Loucy (cell line): ENCODE results near the gene KATNB1.

Experiments used
- H2AFZ ChIP-seq: fragments of 200-600 bp; sonication (generic); 2 replicates; pipeline ENCODE4 v1.6.0; 2016; ENCODE audit warnings: antibody characterized with exemption, mild to moderate bottlenecking, low read length, moderate library complexity
- H3F3A ChIP-seq: fragments of 200-600 bp; 2 replicates; pipeline ENCODE4 v1.6.0; 2016; ENCODE audit warnings: antibody characterized with exemption, low read depth, mild to moderate bottlenecking
- H3K27me3 ChIP-seq: fragments of 200-600 bp; sonication (generic); 2 replicates; pipeline ENCODE4 v1.6.1; 2014; ENCODE audit warnings: low read length, mild to moderate bottlenecking; ENCODE audit not compliant: insufficient read depth, poor library complexity, severe bottlenecking
- H3K36me3 ChIP-seq: fragments of 200-600 bp; sonication (generic); 2 replicates; pipeline ENCODE4 v1.6.1; 2016; ENCODE audit warnings: low read length; ENCODE audit not compliant: insufficient read depth
- H3K4me1 ChIP-seq: fragments of 200-600 bp; sonication (generic); 2 replicates; pipeline ENCODE4 v1.5.1; 2014; ENCODE audit warnings: low read length, mild to moderate bottlenecking; ENCODE audit not compliant: insufficient read depth, poor library complexity, severe bottlenecking
- H3K4me2 ChIP-seq: fragments of 200-600 bp; sonication (generic); 2 replicates; pipeline ENCODE4 v1.6.0; 2014; ENCODE audit warnings: antibody characterized with exemption, low read length, low read depth, mild to moderate bottlenecking; ENCODE audit not compliant: poor library complexity, severe bottlenecking
- H3K4me3 ChIP-seq: fragments of 200-600 bp; sonication (generic); 2 replicates; pipeline ENCODE4 v1.5.1; 2014; ENCODE audit warnings: low read length, mild to moderate bottlenecking, mixed read lengths; ENCODE audit not compliant: poor library complexity, severe bottlenecking
- H3K79me2 ChIP-seq: fragments of 200-600 bp; sonication (generic); 2 replicates; pipeline ENCODE4 v1.6.1; 2014; ENCODE audit warnings: low read length; ENCODE audit not compliant: insufficient read depth
- H3K9ac ChIP-seq: fragments of 200-600 bp; sonication (generic); 2 replicates; pipeline ENCODE4 v1.6.0; 2014; ENCODE audit warnings: mild to moderate bottlenecking, low read depth, low read length, moderate library complexity; ENCODE audit not compliant: poor library complexity, severe bottlenecking
- H3K9me2 ChIP-seq: fragments of 200-600 bp; sonication (generic); replicated peaks from 2 replicates; pipeline ENCODE4 v1.6.1; 2016; ENCODE audit warnings: low read depth, low read length, mixed read lengths
- H3K9me3 ChIP-seq: fragments of 200-600 bp; sonication (generic); 2 replicates; pipeline ENCODE4 v1.6.1; 2014; ENCODE audit warnings: mild to moderate bottlenecking, antibody characterized with exemption, low read length, low read depth; ENCODE audit not compliant: insufficient read depth
- H4K20me1 ChIP-seq: fragments of 200-600 bp; sonication (generic); 2 replicates; pipeline ENCODE4 v1.6.0; 2014; ENCODE audit warnings: antibody characterized with exemption, low read length, mild to moderate bottlenecking; ENCODE audit not compliant: insufficient read depth, poor library complexity, severe bottlenecking
- CTCF ChIP-seq: fragments of 200-600 bp; sonication (generic); conservative IDR thresholded peaks from 2 replicates; pipeline ENCODE4 v1.5.1; 2014; ENCODE audit warnings: mild to moderate bottlenecking, antibody characterized with exemption, low read length
- EZH2phosphoT487 ChIP-seq: fragments of 200-600 bp; IDR thresholded peaks from 2 replicates; pipeline ENCODE4 v1.6.1; 2018; ENCODE audit warnings: antibody characterized with exemption, mild to moderate bottlenecking, moderate library complexity, borderline replicate concordance

KATNB1 gene

GRCh38 chr16:57749856-57750452 is 14.4 kb downstream of the KATNB1 start:
- Histone ChIP-seq H3K27me3 (no peaks in the 10 kb centered on the region), H3K9me2 (no peaks in the 10 kb centered on the region), H3K9ac (no peak overlapping the region), H3F3A (no peaks in the 10 kb centered on the region), H3K36me3 (peaks cover 17% of the 10 kb centered on the region; the same call in 1 of the 2 replicates), H3K9me3 (no peaks in the 10 kb centered on the region), H3K4me3 (no peak overlapping the region), H3K4me1 (no peaks in the 10 kb centered on the region), H4K20me1 (no peaks in the 10 kb centered on the region), H3K79me2 (no peaks in the 10 kb centered on the region), H2AFZ (no peak overlapping the region), H3K4me2 (no peak overlapping the region)
- TF ChIP-seq EZH2phosphoT487 (no peak), CTCF (no peak)

DNA sequence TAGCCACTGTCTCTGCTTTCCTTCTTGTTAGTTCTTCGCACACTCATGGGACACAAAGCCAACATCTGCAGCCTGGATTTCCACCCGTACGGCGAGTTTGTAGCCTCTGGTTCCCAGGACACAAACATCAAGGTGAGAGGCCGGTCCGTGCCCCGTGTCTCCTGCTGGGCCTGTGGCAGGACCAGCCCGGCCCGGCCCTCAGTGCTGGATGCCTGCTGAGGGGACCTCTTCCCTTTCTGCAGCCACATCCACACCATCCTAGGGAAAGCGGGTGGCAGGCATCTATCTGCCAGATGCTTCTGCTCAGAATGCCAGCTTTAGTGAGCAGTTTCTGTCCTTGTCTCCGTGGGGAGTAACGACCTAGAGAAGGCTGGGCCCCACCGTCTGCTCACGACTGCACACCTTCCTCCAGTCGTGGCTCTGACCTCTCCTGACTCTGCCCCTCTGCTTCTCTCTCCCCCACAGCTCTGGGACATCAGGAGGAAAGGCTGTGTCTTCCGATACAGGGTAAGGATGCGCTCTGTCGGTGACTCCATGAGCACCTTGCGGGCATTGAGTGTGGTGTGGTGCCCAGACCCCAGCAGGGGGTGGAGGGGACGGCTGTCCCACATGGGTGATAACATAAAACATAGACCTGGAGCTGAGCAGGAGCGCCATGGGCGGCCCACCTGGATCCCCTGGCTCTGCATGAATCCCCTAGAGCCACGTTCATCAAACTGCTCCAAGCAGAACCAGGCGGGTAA is 15.4 kb downstream of the KATNB1 start:
- Histone ChIP-seq H3K9me3 (no peaks in the 10 kb centered on the region), H3K36me3 (peaks cover 17% of the 10 kb centered on the region; the same call in 1 of the 2 replicates), H4K20me1 (no peaks in the 10 kb centered on the region), H3K79me2 (no peaks in the 10 kb centered on the region), H3K4me1 (no peaks in the 10 kb centered on the region), H3K4me2 (no peak overlapping the region), H2AFZ (no peak overlapping the region), H3K9ac (no peak overlapping the region), H3K27me3 (no peaks in the 10 kb centered on the region), H3F3A (no peaks in the 10 kb centered on the region), H3K9me2 (no peaks in the 10 kb centered on the region), H3K4me3 (no peak overlapping the region)
- TF ChIP-seq CTCF: no peak
- TF ChIP-seq EZH2phosphoT487: no peak

DNA sequence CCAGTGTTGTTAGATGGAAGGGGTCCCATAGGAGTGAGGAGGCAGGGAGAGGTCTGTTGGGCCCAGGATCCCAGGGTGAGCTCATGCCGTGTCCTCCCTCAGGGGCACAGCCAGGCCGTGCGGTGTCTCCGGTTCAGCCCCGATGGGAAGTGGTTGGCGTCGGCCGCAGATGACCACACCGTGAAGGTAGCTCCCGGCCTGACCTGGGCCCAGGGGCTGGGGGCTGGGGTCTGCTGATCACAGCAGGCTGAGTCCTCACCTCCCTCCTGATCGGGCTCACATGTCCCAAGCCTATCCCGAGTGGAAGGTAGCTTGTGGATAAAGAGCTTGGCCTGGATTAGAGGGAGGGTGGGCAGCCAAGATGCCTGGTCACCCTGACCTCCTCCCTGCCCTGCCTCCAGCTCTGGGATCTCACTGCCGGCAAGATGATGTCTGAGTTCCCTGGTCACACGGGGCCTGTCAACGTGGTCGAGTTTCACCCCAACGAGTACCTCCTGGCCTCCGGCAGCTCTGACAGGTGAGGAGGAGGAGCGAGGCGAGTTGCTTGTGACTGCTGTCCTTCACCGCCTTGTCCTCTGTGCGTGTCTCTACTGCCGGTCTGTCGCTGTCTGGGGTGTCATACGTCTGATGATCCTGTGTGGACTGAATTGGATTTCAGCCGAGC is 16.1 kb downstream of the KATNB1 start:
- H3K4me1 ChIP-seq: no peaks in the 10 kb centered on the region
- H3K9ac ChIP-seq: no peak overlapping the region
- H3F3A ChIP-seq: no peaks in the 10 kb centered on the region
- no peaks in the 10 kb centered on the region for H3K79me2 ChIP-seq
- no peak for TF ChIP-seq EZH2phosphoT487
- no peak for TF ChIP-seq CTCF
- H2AFZ ChIP-seq: no peak overlapping the region
- H3K36me3 ChIP-seq: peaks cover 17% of the 10 kb centered on the region; the same call in 1 of the 2 replicates
- H3K27me3 ChIP-seq: no peaks in the 10 kb centered on the region
- no peak overlapping the region for H3K4me3 ChIP-seq
- H3K9me2 ChIP-seq: no peaks in the 10 kb centered on the region
- H3K4me2 ChIP-seq: no peak overlapping the region
- no peaks in the 10 kb centered on the region for H4K20me1 ChIP-seq
- no peaks in the 10 kb centered on the region for H3K9me3 ChIP-seq
